GM12873 (cell line): ENCODE measurements around the gene CANX.

Experiments used
- TF ChIP-seq, protein P1 (sequence below): IDR thresholded peaks from 2 replicates; pipeline ENCODE4 v1.5.1; 2012; ENCODE audit warnings: low read depth, mild to moderate bottlenecking, moderate library complexity, low read length, control low read depth; ENCODE audit not compliant: insufficient read depth; ENCODE audit errors: missing control alignments

The CANX gene

DNA sequence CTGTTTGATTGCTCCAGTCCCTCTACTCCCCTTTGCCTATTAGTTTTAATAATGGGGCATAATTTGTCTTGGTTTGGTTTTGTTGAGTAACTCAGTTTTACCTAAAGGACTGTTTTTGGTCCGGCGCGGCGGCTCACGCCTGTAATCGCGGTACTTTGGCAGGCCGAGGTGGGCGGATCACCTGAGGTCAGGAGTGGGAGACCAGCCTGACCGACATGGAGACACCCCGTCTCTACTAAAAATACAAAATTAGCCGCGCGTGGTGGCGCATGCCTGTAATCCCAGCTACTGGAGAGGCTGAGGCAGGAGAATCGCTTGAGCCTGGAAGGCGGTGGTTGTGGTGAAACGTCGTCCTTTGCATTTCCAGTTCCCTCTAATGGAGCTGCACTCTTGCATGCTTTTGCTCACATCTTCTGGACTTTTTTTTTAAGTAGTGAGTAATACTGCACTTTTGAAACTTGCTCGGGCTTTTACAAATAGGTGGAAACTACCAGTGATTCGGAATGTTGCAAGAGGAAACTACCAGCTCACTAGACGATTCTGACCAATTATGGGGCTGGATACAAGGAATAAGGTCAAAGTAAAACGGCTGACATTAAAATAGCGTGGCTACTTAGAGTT is 33.1 kb downstream of the CANX start:
- TF ChIP-seq, protein P1, sequence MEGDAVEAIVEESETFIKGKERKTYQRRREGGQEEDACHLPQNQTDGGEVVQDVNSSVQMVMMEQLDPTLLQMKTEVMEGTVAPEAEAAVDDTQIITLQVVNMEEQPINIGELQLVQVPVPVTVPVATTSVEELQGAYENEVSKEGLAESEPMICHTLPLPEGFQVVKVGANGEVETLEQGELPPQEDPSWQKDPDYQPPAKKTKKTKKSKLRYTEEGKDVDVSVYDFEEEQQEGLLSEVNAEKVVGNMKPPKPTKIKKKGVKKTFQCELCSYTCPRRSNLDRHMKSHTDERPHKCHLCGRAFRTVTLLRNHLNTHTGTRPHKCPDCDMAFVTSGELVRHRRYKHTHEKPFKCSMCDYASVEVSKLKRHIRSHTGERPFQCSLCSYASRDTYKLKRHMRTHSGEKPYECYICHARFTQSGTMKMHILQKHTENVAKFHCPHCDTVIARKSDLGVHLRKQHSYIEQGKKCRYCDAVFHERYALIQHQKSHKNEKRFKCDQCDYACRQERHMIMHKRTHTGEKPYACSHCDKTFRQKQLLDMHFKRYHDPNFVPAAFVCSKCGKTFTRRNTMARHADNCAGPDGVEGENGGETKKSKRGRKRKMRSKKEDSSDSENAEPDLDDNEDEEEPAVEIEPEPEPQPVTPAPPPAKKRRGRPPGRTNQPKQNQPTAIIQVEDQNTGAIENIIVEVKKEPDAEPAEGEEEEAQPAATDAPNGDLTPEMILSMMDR: no peak

DNA sequence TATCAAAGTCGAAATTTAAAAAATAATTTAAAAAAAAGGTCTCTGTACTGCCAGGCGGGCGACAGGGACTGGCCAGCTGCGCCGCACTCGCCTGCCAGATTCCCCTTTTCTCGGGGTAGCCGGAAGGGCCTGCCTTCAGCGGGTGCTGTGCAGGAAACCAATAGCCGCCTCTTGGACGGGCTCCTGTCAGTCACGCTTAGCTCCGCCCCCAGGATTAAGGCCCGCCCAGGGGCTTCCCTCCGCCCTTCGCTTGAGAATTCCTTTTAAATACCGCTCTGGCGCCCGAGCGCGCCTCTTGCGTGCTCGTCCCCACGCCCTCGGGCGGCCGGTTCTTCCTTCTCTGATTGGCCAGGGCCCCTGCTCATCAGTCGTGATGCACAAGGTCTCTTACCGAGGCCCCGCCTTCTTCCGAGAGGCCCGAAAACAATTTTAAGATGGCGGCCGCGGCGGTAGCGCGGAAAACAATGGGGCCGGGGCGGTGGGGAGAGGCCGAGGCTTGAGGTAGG is 33.7 kb downstream of the CANX start, which contains the start of gene MAML1:
Gene MAML1, plus strand, starts transcription at position 411 of the 506 bp plus-strand sequence. CDS start 291 bp downstream, outside the sequence.
- TF ChIP-seq, protein P1: no peak

DNA sequence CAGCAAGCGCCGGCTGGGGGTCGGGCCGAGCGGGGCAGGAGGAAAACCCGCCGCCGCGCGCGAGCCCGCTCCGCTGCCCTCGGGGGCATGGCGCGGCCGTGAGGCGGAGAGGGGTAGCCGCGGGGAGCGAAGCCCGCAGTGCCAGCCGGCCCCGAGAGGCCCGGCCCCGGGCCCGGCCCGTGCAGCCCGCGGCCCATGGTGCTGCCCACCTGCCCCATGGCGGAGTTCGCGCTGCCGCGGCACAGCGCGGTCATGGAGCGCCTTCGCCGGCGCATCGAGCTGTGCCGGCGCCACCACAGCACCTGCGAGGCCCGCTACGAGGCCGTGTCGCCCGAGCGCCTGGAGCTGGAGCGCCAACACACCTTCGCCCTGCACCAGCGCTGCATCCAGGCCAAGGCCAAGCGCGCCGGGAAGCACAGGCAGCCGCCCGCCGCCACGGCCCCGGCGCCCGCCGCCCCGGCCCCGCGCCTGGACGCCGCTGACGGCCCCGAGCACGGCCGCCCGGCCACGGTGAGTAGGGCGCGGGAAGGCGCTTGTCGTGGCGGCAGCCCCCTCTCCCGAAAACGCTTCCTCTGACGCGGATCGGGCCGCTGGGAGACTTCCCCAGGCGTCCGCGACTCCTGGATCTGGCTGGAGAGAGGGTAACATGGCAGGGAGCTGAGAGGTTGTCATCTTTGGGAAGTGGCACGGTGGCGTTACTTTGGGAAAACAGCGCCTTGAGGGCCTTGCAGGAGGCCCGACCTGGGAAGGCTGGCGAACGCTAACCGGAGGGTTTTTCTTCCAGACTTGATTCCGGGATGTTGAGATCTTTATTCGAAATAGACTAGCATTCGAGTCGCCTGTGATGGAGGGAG is 34.4 kb downstream of the CANX start:
- TF ChIP-seq, protein P1: no peak

DNA sequence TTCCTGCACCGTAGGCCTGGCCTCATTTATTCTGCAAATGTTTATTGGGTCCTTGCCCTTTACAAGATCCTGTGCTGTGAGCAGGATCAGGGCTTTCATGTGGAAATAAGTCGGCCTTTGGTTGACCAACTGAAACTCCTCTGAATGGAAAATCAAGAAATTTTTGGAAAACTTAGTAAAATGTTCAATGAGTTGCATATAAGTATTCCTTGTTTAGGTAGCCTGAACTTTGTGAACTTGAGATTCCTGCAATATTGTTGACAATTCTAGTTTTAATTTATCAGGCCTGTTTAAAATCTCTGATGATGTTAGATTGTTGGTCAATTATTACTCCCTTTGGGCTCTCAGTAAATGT is 35.0 kb downstream of the CANX start:
- TF ChIP-seq, protein P1: no peak

DNA sequence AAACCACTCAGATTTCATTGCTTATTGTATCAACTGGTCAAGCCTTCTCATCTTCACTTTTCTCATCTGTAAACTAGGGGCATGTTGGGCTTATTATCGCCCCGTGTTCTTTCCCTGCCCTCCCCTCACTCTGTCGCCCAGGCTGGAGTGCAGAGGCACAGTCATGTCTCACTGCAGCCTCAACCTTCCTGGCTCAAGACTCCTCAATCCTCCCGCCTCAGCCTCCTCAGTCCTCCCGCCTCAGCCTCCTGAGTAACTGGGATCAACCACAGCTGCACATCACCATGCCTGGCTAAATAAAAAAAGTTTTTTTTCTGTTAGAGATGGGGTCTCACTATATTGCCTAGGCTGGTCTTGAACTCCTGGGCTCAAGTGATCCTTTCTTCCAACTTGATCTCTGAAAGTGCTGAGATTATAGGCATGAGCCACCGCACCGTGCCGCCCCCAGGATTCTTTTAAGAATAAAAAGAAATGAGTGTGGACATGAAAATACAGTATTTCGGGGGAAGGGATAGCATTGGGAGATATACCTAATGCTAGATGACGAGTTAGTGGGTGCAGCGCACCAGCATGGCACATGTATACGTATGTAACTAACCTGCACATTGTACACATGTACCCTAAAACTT is 35.9 kb downstream of the CANX start:
- TF ChIP-seq, protein P1: no peak

DNA sequence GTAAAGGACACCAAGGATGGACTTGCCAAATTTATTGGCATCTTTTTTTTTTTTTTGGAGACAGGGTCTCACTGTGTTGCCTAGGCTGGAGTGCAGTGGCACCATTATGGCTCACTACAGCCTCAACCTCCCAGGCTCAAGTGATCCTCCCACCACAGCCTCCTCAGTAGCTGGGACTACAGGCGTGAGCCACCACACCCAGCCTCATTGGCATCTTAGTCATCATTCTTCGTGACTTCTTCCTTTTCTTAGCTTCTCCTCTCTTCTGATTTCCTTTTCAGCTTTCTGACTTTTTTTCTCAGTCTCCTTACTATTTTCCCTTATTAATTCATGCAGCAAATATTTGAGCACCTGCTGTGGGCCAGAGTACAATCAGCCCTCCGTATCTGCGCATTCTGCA is 40.0 kb downstream of the CANX start:
- TF ChIP-seq, protein P1: no peak

DNA sequence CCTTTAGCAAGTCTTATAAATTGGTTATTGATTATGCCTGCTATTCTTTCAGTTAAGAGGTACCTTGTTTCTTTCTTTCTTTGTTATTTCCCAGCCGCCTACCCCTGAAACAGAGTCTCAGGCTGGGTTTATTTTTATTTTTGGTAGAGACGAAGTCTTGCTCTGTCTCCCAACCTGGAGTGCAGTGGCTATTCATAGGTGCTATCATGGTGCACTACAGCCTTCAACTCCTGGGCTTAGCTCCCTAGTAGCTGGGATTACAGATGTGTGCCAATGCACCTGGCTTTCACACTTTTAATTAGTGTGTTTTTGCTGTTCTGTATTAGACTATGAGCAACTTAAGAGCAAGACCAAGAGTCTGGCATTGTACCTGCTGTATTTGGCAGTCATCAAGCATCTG is 48.1 kb downstream of the CANX start:
- TF ChIP-seq, protein P1: no peak
